ENCODE measurements around the gene HPX. TPM values are rescaled to one million over a fixed set of nuclear protein-coding genes. Genes with fewer than 3 reads are reported as not detected.

Gene HPX
- total RNA-seq, 1 experiment from 2014 or later: 0.45 TPM

DNA sequence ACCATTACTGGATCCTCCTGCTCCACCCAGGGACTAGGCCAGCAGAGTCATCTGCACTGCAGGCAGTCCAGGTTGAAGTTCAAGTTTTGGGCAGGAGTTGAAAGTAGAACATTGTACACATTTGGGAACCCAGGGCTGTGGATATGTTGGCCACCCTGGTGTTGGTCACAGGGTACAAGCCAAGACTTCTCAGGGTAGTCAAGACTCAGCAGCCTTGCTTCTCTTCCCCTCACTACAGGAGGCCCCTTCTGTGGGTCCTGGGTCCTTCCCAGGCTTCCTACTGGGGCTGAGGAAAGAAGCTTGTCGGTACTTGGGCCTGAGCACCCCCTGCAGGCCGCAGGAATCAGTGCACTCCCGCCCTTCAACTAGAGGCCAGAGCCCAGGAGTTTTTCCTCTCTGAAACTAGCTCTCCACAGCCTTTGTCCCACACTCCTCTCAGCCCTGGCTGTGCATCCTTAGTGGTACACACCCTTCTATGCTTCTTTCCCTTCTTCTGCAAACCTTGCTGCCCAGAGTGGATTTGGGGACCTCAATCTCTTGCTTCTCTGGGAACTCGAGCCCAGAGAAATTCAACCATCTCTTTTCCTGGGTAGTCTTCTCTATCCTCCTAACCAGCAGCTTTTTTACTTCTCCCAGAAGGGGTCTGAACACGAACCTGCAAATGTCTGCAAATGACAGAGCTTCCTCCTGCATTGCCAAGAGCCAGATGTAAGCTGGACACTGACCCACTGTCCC is 2.6 kb upstream of the HPX start:
- DNase-seq: peak; percentile 61
- CTCF ChIA-PET: interaction anchor here (0.6 to 6.2 kb wide), 9 partner anchors 24 to 88 kb away, joined by 3 to 108 read pairs (median 4); partner anchors contain the start of genes APBB1 and SMPD1
- H3K4me1 Mint-ChIP-seq (ENCODE audit: low read depth, unreplicated experiment): no peaks in the 10 kb centered on the region
- peak; percentile 65 for TF ChIP-seq CTCF (IDR thresholded peaks at IDR 0.05; ENCODE audit: unreplicated experiment)
- H3K36me3 Mint-ChIP-seq (ENCODE audit: insufficient read depth, unreplicated experiment): no peaks in the 10 kb centered on the region
- intact Hi-C loops (cut with micrococcal nuclease; ENCODE audit: unreplicated experiment): loop anchor here (1.0 kb wide), 1 partner anchor 64 kb away; no protein-coding TSS in a partner anchor
- BruUV-seq (replicated peaks): no TSS peak
- H3K27me3 Mint-ChIP-seq (ENCODE audit: unreplicated experiment): no peaks in the 10 kb centered on the region
- H3K4me3 Mint-ChIP-seq (ENCODE audit: low read depth, unreplicated experiment): no peak overlapping the region
- H3K27ac Mint-ChIP-seq (ENCODE audit: unreplicated experiment): no peak overlapping the region
- H3K9me3 Mint-ChIP-seq (ENCODE audit: low read depth, unreplicated experiment): no peaks in the 10 kb centered on the region

DNA sequence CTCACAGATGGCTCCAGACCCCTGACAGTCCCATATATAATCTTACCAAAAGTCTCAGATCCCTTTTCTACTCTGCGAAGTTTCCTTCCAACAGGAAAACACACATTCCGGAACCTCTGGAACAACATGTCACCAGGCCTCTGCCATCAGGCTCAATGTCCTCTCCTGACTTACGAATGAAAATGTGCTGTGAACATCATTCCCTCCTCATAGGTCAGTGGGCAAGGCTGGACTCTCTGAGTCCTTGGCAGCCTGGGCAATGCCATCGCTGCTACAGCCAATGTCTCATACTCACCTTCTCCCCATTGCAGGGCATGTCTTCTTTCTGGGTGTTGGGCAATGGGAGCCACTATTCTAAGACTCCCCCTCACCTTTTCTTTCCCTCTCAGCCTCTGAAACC is 1.7 kb upstream of the HPX start:
- Mint-ChIP-seq H3K27ac (ENCODE audit: unreplicated experiment) (no peak overlapping the region), H3K4me3 (ENCODE audit: low read depth, unreplicated experiment) (no peak overlapping the region), H3K36me3 (ENCODE audit: insufficient read depth, unreplicated experiment) (no peaks in the 10 kb centered on the region), H3K27me3 (ENCODE audit: unreplicated experiment) (no peaks in the 10 kb centered on the region), H3K9me3 (ENCODE audit: low read depth, unreplicated experiment) (no peaks in the 10 kb centered on the region), H3K4me1 (ENCODE audit: low read depth, unreplicated experiment) (no peaks in the 10 kb centered on the region)
- no peak for DNase-seq
- intact Hi-C loops (cut with micrococcal nuclease; ENCODE audit: unreplicated experiment): no loop called here
- CTCF ChIA-PET: interaction anchor here (1.4 to 6.2 kb wide), 2 partner anchors 64 to 89 kb away, joined by 3 to 108 read pairs; no protein-coding TSS in a partner anchor
- BruUV-seq (replicated peaks): no TSS peak
- TF ChIP-seq CTCF (IDR thresholded peaks at IDR 0.05; ENCODE audit: unreplicated experiment): no peak

DNA sequence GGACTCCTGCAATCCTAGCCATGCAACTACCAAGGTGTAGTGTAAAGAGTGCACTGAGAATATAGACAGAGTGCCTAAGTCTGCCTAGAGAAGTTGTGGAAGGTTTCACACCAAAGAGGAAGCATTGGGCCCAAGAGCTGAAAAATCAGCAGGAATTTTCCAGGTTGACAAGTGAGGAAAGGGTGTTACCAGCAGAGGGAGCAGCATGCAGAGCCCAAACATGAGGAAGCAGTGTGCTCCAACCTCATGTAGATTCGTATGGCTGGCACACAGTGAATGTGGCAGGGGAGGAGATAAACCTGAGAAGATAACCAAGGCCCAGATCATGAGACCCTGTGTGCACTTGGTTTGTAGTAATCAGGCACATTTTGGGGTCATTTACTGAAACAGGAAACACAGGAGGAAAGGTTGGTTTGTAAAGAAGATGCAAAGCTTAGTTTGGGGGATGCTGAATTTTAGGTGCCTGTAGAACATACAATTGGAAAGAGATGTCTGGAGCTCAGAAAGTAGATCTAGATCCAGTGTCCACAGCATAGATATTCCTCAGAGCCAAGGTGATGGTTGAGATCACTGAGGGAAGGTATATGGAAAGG is 1.7 kb downstream of the HPX start:
- Mint-ChIP-seq H3K4me3 (ENCODE audit: low read depth, unreplicated experiment) (no peak overlapping the region), H3K4me1 (ENCODE audit: low read depth, unreplicated experiment) (no peaks in the 10 kb centered on the region), H3K9me3 (ENCODE audit: low read depth, unreplicated experiment) (no peaks in the 10 kb centered on the region), H3K27me3 (ENCODE audit: unreplicated experiment) (no peaks in the 10 kb centered on the region), H3K27ac (ENCODE audit: unreplicated experiment) (no peak overlapping the region), H3K36me3 (ENCODE audit: insufficient read depth, unreplicated experiment) (no peaks in the 10 kb centered on the region)
- DNase-seq: peak; percentile 55
- peak; percentile 36 for TF ChIP-seq CTCF (IDR thresholded peaks at IDR 0.05; ENCODE audit: unreplicated experiment)
- intact Hi-C loops (cut with micrococcal nuclease; ENCODE audit: unreplicated experiment): loop anchor here (1.0 to 2.0 kb wide), 2 partner anchors 60 to 66 kb away; no protein-coding TSS in a partner anchor
- CTCF ChIA-PET: interaction anchor here (0.6 to 1.4 kb wide), 10 partner anchors 9 to 60 kb away, joined by 3 to 16 read pairs (median 3); partner anchors contain the start of genes ARFIP2 and TIMM10B
- BruUV-seq (replicated peaks): no TSS peak

DNA sequence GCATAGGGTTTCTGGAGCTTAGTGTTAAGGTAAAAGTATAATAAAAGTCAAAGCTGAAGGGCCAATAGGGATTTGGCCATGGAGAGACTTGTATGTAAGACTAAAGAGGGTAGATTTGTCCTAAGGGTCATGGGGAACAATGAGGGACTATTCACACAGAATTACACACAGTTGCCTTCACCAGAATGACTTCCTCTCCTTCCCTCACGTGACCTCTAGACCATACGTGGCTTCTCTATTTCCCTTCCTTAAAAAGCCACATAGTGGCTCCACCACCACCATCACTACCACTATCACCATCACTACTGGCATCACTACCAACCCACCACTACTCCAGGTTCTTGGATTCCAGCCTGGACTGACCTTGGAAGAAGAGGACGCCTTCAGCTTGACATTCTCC is 2.8 kb downstream of the HPX start:
- no peaks in the 10 kb centered on the region for H3K9me3 Mint-ChIP-seq (ENCODE audit: low read depth, unreplicated experiment)
- intact Hi-C loops (cut with micrococcal nuclease; ENCODE audit: unreplicated experiment): loop anchor here (2.0 kb wide), 1 partner anchor 67 kb away; no protein-coding TSS in a partner anchor
- CTCF ChIA-PET: interaction anchor here (1.3 kb wide), 2 partner anchors 14 to 59 kb away, joined by 3 to 8 read pairs; no protein-coding TSS in a partner anchor

More for the DNA sequence above, 2.8 kb downstream of the HPX start:
- H3K36me3 Mint-ChIP-seq (ENCODE audit: insufficient read depth, unreplicated experiment): no peaks in the 10 kb centered on the region
- no peaks in the 10 kb centered on the region for H3K27me3 Mint-ChIP-seq (ENCODE audit: unreplicated experiment)
- TF ChIP-seq CTCF (IDR thresholded peaks at IDR 0.05; ENCODE audit: unreplicated experiment): no peak
- no peak for DNase-seq
- H3K4me1 Mint-ChIP-seq (ENCODE audit: low read depth, unreplicated experiment): no peaks in the 10 kb centered on the region
- no peak overlapping the region for H3K27ac Mint-ChIP-seq (ENCODE audit: unreplicated experiment)
- no TSS peak for BruUV-seq (replicated peaks)
- H3K4me3 Mint-ChIP-seq (ENCODE audit: low read depth, unreplicated experiment): no peak overlapping the region
